DOHH2 (cell line): ENCODE measurements around the gene FAM234B.

ENCODE experiments used
- H3F3A ChIP-seq: fragments of 200-600 bp; sonication (generic), shearing (Covaris generic); 2 replicates; pipeline ENCODE4 v1.6.0; 2016; ENCODE audit warnings: antibody characterized with exemption, mild to moderate bottlenecking; ENCODE audit not compliant: control insufficient read depth, insufficient read depth
- H3K27ac ChIP-seq: fragments of 200-600 bp; sonication (generic); 2 replicates; pipeline ENCODE4 v1.5.1; 2014; ENCODE audit warnings: low read depth, mild to moderate bottlenecking, low read length, moderate library complexity
- H3K27me3 ChIP-seq: fragments of 200-600 bp; sonication (generic); 2 replicates; pipeline ENCODE4 v1.6.1; 2014; ENCODE audit warnings: mild to moderate bottlenecking, low read length, mixed read lengths; ENCODE audit not compliant: control insufficient read depth
- H3K36me3 ChIP-seq: fragments of 200-600 bp; sonication (generic); 2 replicates; pipeline ENCODE4 v1.6.1; 2014; ENCODE audit warnings: mild to moderate bottlenecking, low read length, moderate library complexity, mixed read lengths; ENCODE audit not compliant: control insufficient read depth
- H3K4me1 ChIP-seq: fragments of 200-600 bp; sonication (generic); 2 replicates; pipeline ENCODE4 v1.6.1; 2014; ENCODE audit warnings: mild to moderate bottlenecking, low read length, mixed read lengths; ENCODE audit not compliant: control insufficient read depth
- H3K4me2 ChIP-seq: fragments of 200-600 bp; sonication (generic); 2 replicates; pipeline ENCODE4 v1.6.0; 2014; ENCODE audit warnings: mild to moderate bottlenecking, low read length, moderate library complexity
- H3K4me3 ChIP-seq: fragments of 200-600 bp; sonication (generic); 2 replicates; pipeline ENCODE4 v1.5.1; 2014; ENCODE audit warnings: mild to moderate bottlenecking, low read length, mixed read lengths
- H3K79me2 ChIP-seq: fragments of 200-600 bp; sonication (generic); 2 replicates; pipeline ENCODE4 v1.6.1; 2014; ENCODE audit warnings: mild to moderate bottlenecking, low read length, mixed read lengths; ENCODE audit not compliant: control insufficient read depth
- H3K9me2 ChIP-seq: fragments of 200-600 bp; sonication (generic); replicated peaks from 2 replicates; pipeline ENCODE4 v1.6.1; 2014; ENCODE audit warnings: mild to moderate bottlenecking, low read length, mixed read lengths; ENCODE audit not compliant: control insufficient read depth
- H3K9me3 ChIP-seq: fragments of 200-600 bp; sonication (generic); 2 replicates; pipeline ENCODE4 v1.6.1; 2014; ENCODE audit warnings: antibody characterized with exemption, low read length, mixed read lengths; ENCODE audit not compliant: control insufficient read depth, insufficient read depth
- H4K20me1 ChIP-seq: fragments of 200-600 bp; sonication (generic); 2 replicates; pipeline ENCODE4 v1.6.0; 2014; ENCODE audit warnings: low read depth, mild to moderate bottlenecking, antibody characterized with exemption, low read length, moderate library complexity; ENCODE audit not compliant: control insufficient read depth, insufficient read depth
- EZH2phosphoT487 ChIP-seq: fragments of 200-600 bp; sonication (generic); IDR thresholded peaks from 2 replicates; pipeline ENCODE4 v1.6.1; 2017; ENCODE audit warnings: borderline replicate concordance, mild to moderate bottlenecking, antibody characterized with exemption, low read length, moderate library complexity, mixed read lengths
- TF ChIP-seq, protein P1 (sequence below): fragments of 200-600 bp; sonication (generic); IDR thresholded peaks from one replicate; pipeline ENCODE4 v1.5.1; 2014; ENCODE audit warnings: antibody characterized with exemption, mild to moderate bottlenecking, low read depth, low read length; ENCODE audit not compliant: poor library complexity, severe bottlenecking

FAM234B gene

DNA sequence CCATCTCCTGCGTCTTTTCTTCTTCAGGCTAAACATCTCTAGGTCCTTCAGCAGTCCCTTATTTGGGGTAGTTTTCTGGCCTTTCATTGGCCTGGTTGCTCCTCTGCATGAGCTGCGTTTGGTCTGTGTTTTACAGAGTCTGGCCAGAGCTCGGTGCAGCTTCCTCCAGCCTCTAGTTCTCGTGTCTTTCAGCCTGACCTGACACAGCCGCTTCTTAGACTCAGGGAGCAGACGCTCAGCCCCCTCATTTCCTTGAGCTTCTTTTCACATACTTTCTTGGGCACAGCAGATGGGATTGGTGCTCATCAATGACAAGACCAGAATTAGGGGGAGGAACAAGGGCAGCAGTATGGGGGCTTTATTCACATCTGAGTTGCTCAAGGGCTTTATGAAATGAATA lies 72.8 kb downstream of the FAM234B start:
- H3K9me3 ChIP-seq: no peaks in the 10 kb centered on the region
- H3K36me3 ChIP-seq: no peaks in the 10 kb centered on the region
- H3K27me3 ChIP-seq: peaks cover 33% of the 10 kb centered on the region
- H3K9me2 ChIP-seq: no peaks in the 10 kb centered on the region
- H3F3A ChIP-seq: no peaks in the 10 kb centered on the region
- no peak overlapping the region for H3K4me3 ChIP-seq
- no peaks in the 10 kb centered on the region for H4K20me1 ChIP-seq
- H3K27ac ChIP-seq: no peak overlapping the region
- no peaks in the 10 kb centered on the region for H3K79me2 ChIP-seq
- no peaks in the 10 kb centered on the region for H3K4me1 ChIP-seq
- no peak overlapping the region for H3K4me2 ChIP-seq
- TF ChIP-seq, protein P1, sequence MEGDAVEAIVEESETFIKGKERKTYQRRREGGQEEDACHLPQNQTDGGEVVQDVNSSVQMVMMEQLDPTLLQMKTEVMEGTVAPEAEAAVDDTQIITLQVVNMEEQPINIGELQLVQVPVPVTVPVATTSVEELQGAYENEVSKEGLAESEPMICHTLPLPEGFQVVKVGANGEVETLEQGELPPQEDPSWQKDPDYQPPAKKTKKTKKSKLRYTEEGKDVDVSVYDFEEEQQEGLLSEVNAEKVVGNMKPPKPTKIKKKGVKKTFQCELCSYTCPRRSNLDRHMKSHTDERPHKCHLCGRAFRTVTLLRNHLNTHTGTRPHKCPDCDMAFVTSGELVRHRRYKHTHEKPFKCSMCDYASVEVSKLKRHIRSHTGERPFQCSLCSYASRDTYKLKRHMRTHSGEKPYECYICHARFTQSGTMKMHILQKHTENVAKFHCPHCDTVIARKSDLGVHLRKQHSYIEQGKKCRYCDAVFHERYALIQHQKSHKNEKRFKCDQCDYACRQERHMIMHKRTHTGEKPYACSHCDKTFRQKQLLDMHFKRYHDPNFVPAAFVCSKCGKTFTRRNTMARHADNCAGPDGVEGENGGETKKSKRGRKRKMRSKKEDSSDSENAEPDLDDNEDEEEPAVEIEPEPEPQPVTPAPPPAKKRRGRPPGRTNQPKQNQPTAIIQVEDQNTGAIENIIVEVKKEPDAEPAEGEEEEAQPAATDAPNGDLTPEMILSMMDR: no peak
- TF ChIP-seq EZH2phosphoT487: no peak

DNA sequence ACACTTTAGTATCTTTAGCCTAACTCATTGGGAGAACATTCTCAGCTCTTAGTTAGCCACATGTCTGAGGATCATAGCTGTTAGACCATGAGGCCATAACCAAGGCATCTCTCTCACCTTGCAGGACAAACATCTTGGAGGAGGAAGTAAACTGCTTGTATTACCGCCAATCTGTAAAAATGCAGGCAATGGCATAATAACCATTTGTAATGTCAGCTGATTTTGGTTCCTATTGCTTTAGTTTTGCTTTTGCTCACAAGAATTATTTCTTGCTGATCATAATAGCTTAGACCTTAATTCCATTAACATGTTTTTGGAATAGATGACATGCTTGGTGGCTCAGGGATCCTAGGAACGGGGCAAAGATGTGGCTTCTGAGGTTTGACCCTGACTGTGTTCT lies 75.6 kb downstream of the FAM234B start:
- TF ChIP-seq EZH2phosphoT487: no peak
- TF ChIP-seq, protein P1: no peak
- Histone ChIP-seq H3K79me2 (no peaks in the 10 kb centered on the region), H3K9me2 (no peaks in the 10 kb centered on the region)

GRCh38 chr12:13120413-13120812 lies 76.2 kb downstream of the FAM234B start:
- H3K79me2 ChIP-seq: no peaks in the 10 kb centered on the region
- H3K36me3 ChIP-seq: no peaks in the 10 kb centered on the region
- H3F3A ChIP-seq: no peaks in the 10 kb centered on the region
- H3K27me3 ChIP-seq: peaks cover 25% of the 10 kb centered on the region
- H4K20me1 ChIP-seq: no peaks in the 10 kb centered on the region
- no peak overlapping the region for H3K4me3 ChIP-seq
- H3K4me1 ChIP-seq: no peaks in the 10 kb centered on the region
- no peak overlapping the region for H3K4me2 ChIP-seq
- no peaks in the 10 kb centered on the region for H3K9me2 ChIP-seq
- no peak overlapping the region for H3K27ac ChIP-seq
- H3K9me3 ChIP-seq: no peaks in the 10 kb centered on the region
- no peak for TF ChIP-seq EZH2phosphoT487
- TF ChIP-seq, protein P1: no peak

More for the DNA sequence above, 75.6 kb downstream of the FAM234B start:
- Histone ChIP-seq H4K20me1 (no peaks in the 10 kb centered on the region), H3K4me1 (no peaks in the 10 kb centered on the region), H3K27me3 (peaks cover 24% of the 10 kb centered on the region), H3F3A (no peaks in the 10 kb centered on the region), H3K4me3 (no peak overlapping the region), H3K36me3 (no peaks in the 10 kb centered on the region), H3K27ac (no peak overlapping the region), H3K9me3 (no peaks in the 10 kb centered on the region), H3K4me2 (no peak overlapping the region)

- no peaks in the 10 kb centered on the region for H3K36me3 ChIP-seq
- no peaks in the 10 kb centered on the region for H4K20me1 ChIP-seq
- TF ChIP-seq, protein P1: no peak
- no peak for TF ChIP-seq EZH2phosphoT487
- H3K79me2 ChIP-seq: no peaks in the 10 kb centered on the region
- H3K27ac ChIP-seq: no peak overlapping the region
- no peaks in the 10 kb centered on the region for H3F3A ChIP-seq
- H3K9me2 ChIP-seq: no peaks in the 10 kb centered on the region
- no peak overlapping the region for H3K4me3 ChIP-seq
- H3K27me3 ChIP-seq: peaks cover 20% of the 10 kb centered on the region
- no peaks in the 10 kb centered on the region for H3K4me1 ChIP-seq
- H3K9me3 ChIP-seq: no peaks in the 10 kb centered on the region
- no peak overlapping the region for H3K4me2 ChIP-seq
Observed at GRCh38 chr12:13121568-13121967, 77.4 kb downstream of the FAM234B start.
